Measurements from ENCODE around the gene MYH7.

The MYH7 gene

GRCh38 chr14:23447361-23448350, 12.2 kb upstream of the MYH7 start:
- no peak for DNase-seq (ENCODE audit: low spot score)

- DNase-seq (ENCODE audit: low spot score): no peak
These were observed 10.9 kb upstream of the MYH7 start for GRCh38 chr14:23446291-23446851.

- no peak for DNase-seq (ENCODE audit: low spot score)
These were observed 10.3 kb upstream of the MYH7 start for GRCh38 chr14:23445773-23446172.

GRCh38 chr14:23444314-23444713, 8.9 kb upstream of the MYH7 start:
- no peak for DNase-seq (ENCODE audit: low spot score)

GRCh38 chr14:23443881-23444280, 8.4 kb upstream of the MYH7 start:
- DNase-seq (ENCODE audit: low spot score): no peak

GRCh38 chr14:23443411-23443812, 8.0 kb upstream of the MYH7 start:
- DNase-seq (ENCODE audit: low spot score): no peak

GRCh38 chr14:23442721-23443356, 7.4 kb upstream of the MYH7 start:
- no peak for DNase-seq (ENCODE audit: low spot score)

- DNase-seq (ENCODE audit: low spot score): no peak
These were observed 5.6 kb upstream of the MYH7 start for GRCh38 chr14:23441076-23441475.

GRCh38 chr14:23439107-23439835, 3.8 kb upstream of the MYH7 start:
- no peak for DNase-seq (ENCODE audit: low spot score)

GRCh38 chr14:23438101-23438971, 2.9 kb upstream of the MYH7 start:
- no peak for DNase-seq (ENCODE audit: low spot score)

- DNase-seq (ENCODE audit: low spot score): no peak
These were observed 2.0 kb upstream of the MYH7 start for GRCh38 chr14:23437133-23438100.

GRCh38 chr14:23436327-23437132, 1.1 kb upstream of the MYH7 start:
- DNase-seq (ENCODE audit: low spot score): no peak

GRCh38 chr14:23434488-23435222, 805 bp downstream of the MYH7 start:
- no peak for DNase-seq (ENCODE audit: low spot score)

GRCh38 chr14:23433457-23433856, 2.0 kb downstream of the MYH7 start:
- DNase-seq (ENCODE audit: low spot score): no peak

GRCh38 chr14:23432946-23433345, 2.5 kb downstream of the MYH7 start:
- no peak for DNase-seq (ENCODE audit: low spot score)

GRCh38 chr14:23432102-23432925, 3.1 kb downstream of the MYH7 start:
- no peak for DNase-seq (ENCODE audit: low spot score)

- DNase-seq (ENCODE audit: low spot score): no peak
These were observed 4.0 kb downstream of the MYH7 start for GRCh38 chr14:23431486-23431885.

- DNase-seq (ENCODE audit: low spot score): no peak
These were observed 4.8 kb downstream of the MYH7 start for GRCh38 chr14:23430723-23431085.
